Measurements from ENCODE around the gene PPP1R16B. TPM values are rescaled to one million over a fixed set of nuclear protein-coding genes. Genes with fewer than 3 reads are reported as not detected.
A peak's percentile ranks its signal among the peaks of the same experiment; 100 is the strongest.
"Not testable (repeated sequence)": the region's sequence is repeated elsewhere in the genome, so short reads cannot be mapped to it uniquely, and the experiment has no call there.

The PPP1R16B gene
- polyA plus RNA-seq, 4 donors, result 0.89 to 11.9 (median 3.7) TPM

GRCh38 chr20:38787870-38788269 lies 17.6 kb upstream of the PPP1R16B start:
- FAIRE-seq (no peak), DNase-seq (no peak)
- Histone ChIP-seq H3K9me3 (ENCODE audit: control insufficient read depth in 2 of 2, insufficient read depth in 1 of 2, low read depth in 1 of 2, low read length in 1 of 2) (no peaks in the 10 kb centered on the region), H3K36me3 (ENCODE audit: control insufficient read depth in 3 of 3, insufficient read depth in 2 of 3, low read depth in 1 of 3, low read length in 3 of 3) (no peaks in the 10 kb centered on the region), H3K27me3 (ENCODE audit: control insufficient read depth in 3 of 3, insufficient read depth in 3 of 3, low read length in 3 of 3) (no peaks in the 10 kb centered on the region), H3K27ac (ENCODE audit: low read depth in 1 of 3, low read length in 2 of 3) (no peak overlapping the region), H3K4me1 (ENCODE audit: control insufficient read depth in 3 of 3, insufficient read depth in 2 of 3, low read depth in 1 of 3, low read length in 2 of 3) (no peaks in the 10 kb centered on the region), H3K4me3 (ENCODE audit: low read depth in 1 of 3, low read length in 3 of 3) (no peak overlapping the region)
- WGBS, 3 donors, result 85 to 93% (median 93%) methylated on average over 7 of the region's 7 CpGs

DNA sequence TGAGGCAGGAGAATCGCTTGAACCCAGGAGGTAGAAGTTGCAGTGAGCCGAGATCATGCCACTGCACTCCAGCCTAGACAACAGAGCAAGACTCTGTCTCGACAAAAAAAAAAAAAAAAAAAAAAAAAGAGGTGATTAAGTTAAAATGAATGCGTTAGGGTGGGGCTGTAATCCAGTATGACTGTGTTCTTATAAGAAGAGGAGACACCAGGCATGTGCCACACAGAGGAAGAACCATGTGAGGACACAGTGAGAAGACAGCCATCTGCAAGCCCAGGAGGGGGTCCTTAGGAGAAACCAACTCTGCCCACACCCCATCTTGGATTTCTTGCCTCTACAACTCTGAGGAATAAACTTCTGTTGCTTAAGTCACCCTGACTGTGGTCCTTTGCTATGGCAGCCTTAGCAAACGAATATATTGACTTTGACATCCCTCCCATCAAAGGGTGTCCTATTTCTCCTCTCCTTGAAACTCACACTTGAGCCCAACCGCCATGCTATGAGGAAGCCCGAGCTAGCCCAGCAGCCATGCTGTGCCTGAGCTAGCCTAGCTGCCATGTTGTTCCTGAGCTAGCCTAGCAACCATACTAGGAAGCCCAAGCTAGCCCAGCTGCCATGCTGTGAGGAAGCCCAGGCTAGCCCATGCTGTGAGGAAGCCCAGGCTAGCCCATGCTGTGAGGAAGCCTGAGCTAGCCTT lies 15.8 kb upstream of the PPP1R16B start:
- 66 to 79% (median 79%) methylated on average over 6 to 7 of the region's 7 CpGs for WGBS, 3 donors
- no peaks in the 10 kb centered on the region for H3K9me3 ChIP-seq (ENCODE audit: control insufficient read depth in 2 of 2, insufficient read depth in 1 of 2, low read depth in 1 of 2, low read length in 1 of 2)
- no peak overlapping the region for H3K4me3 ChIP-seq (ENCODE audit: low read depth in 1 of 3, low read length in 3 of 3)
- FAIRE-seq, result no peak
- no peaks in the 10 kb centered on the region for H3K36me3 ChIP-seq (ENCODE audit: control insufficient read depth in 3 of 3, insufficient read depth in 2 of 3, low read depth in 1 of 3, low read length in 3 of 3)
- H3K27ac ChIP-seq (ENCODE audit: low read depth in 1 of 3, low read length in 2 of 3), result no peak overlapping the region
- no peaks in the 10 kb centered on the region for H3K27me3 ChIP-seq (ENCODE audit: control insufficient read depth in 3 of 3, insufficient read depth in 3 of 3, low read length in 3 of 3)
- DNase-seq, result no peak
- no peaks in the 10 kb centered on the region for H3K4me1 ChIP-seq (ENCODE audit: control insufficient read depth in 3 of 3, insufficient read depth in 2 of 3, low read depth in 1 of 3, low read length in 2 of 3)

DNA sequence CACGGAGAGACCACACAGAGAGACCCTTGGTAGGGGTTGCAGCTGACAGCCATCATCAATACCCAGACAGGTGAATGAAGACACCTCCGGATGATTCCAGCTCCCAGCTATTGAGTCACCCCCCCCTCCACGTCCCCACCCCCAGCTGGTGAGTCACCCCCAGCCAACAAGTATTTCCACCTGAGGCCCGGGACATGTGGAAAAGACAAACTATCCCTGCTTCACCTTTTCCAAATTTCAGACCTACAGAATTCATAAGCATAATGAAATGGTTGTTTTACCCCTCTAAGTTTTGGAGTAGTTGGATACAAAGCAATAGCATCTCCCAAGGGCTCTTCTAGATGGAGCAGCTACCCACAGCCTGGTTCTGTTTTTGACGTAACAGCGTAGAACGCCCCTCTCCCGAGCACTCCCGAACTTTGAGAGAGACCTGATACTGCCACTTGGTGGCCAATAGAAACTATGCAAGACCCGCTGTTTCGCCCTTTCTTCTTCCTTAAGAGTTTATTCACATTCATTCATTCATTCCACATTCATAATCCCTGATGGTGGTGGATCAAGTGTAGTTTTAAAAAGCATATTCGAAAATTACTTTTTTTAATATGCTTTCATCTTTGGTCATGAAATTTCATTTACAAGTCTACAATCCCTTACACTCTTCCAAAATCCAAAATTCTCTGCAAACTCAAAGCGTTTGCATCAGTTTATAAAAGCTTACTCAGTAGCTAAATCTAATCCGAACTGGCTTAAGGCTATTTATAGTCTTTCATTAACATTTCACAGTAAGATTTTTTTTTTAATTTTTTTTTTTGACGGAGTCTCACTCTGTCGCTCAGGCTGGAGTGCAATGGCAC lies 15.1 kb upstream of the PPP1R16B start:
- FAIRE-seq (no peak), DNase-seq (no peak)
- WGBS, 3 donors, result 44 to 51% (median 45%) methylated on average over 16 of the region's 16 CpGs
- H3K4me1 ChIP-seq (ENCODE audit: control insufficient read depth in 3 of 3, insufficient read depth in 2 of 3, low read depth in 1 of 3, low read length in 2 of 3), result no peaks in the 10 kb centered on the region
- no peak overlapping the region for H3K27ac ChIP-seq (ENCODE audit: low read depth in 1 of 3, low read length in 2 of 3)
- no peaks in the 10 kb centered on the region for H3K9me3 ChIP-seq (ENCODE audit: control insufficient read depth in 2 of 2, insufficient read depth in 1 of 2, low read depth in 1 of 2, low read length in 1 of 2)
- no peaks in the 10 kb centered on the region for H3K27me3 ChIP-seq (ENCODE audit: control insufficient read depth in 3 of 3, insufficient read depth in 3 of 3, low read length in 3 of 3)
- H3K4me3 ChIP-seq (ENCODE audit: low read depth in 1 of 3, low read length in 3 of 3), result no peak overlapping the region
- H3K36me3 ChIP-seq (ENCODE audit: control insufficient read depth in 3 of 3, insufficient read depth in 2 of 3, low read depth in 1 of 3, low read length in 3 of 3), result no peaks in the 10 kb centered on the region

- H3K27ac ChIP-seq (ENCODE audit: low read depth in 1 of 3, low read length in 2 of 3), result no peak overlapping the region
- H3K9me3 ChIP-seq (ENCODE audit: control insufficient read depth in 2 of 2, insufficient read depth in 1 of 2, low read depth in 1 of 2, low read length in 1 of 2), result no peaks in the 10 kb centered on the region
- DNase-seq (no peak), FAIRE-seq (no peak)
- no peaks in the 10 kb centered on the region for H3K36me3 ChIP-seq (ENCODE audit: control insufficient read depth in 3 of 3, insufficient read depth in 2 of 3, low read depth in 1 of 3, low read length in 3 of 3)
- H3K4me3 ChIP-seq (ENCODE audit: low read depth in 1 of 3, low read length in 3 of 3), result no peak overlapping the region
- no peaks in the 10 kb centered on the region for H3K4me1 ChIP-seq (ENCODE audit: control insufficient read depth in 3 of 3, insufficient read depth in 2 of 3, low read depth in 1 of 3, low read length in 2 of 3)
- H3K27me3 ChIP-seq (ENCODE audit: control insufficient read depth in 3 of 3, insufficient read depth in 3 of 3, low read length in 3 of 3), result no peaks in the 10 kb centered on the region
- 79 to 93% (median 87%) methylated on average over 3 of the region's 3 CpGs for WGBS, 3 donors
Observed at GRCh38 chr20:38791291-38791690, 14.2 kb upstream of the PPP1R16B start.

GRCh38 chr20:38791940-38792339 lies 13.6 kb upstream of the PPP1R16B start:
- H3K4me1 ChIP-seq (ENCODE audit: control insufficient read depth in 3 of 3, insufficient read depth in 2 of 3, low read depth in 1 of 3, low read length in 2 of 3), result no peaks in the 10 kb centered on the region
- no peak for FAIRE-seq
- H3K36me3 ChIP-seq (ENCODE audit: control insufficient read depth in 3 of 3, insufficient read depth in 2 of 3, low read depth in 1 of 3, low read length in 3 of 3), result no peaks in the 10 kb centered on the region
- DNase-seq, result no peak
- no peaks in the 10 kb centered on the region for H3K9me3 ChIP-seq (ENCODE audit: control insufficient read depth in 2 of 2, insufficient read depth in 1 of 2, low read depth in 1 of 2, low read length in 1 of 2)
- H3K27me3 ChIP-seq (ENCODE audit: control insufficient read depth in 3 of 3, insufficient read depth in 3 of 3, low read length in 3 of 3), result no peaks in the 10 kb centered on the region
- H3K4me3 ChIP-seq (ENCODE audit: low read depth in 1 of 3, low read length in 3 of 3), result no peak overlapping the region
- H3K27ac ChIP-seq (ENCODE audit: low read depth in 1 of 3, low read length in 2 of 3), result no peak overlapping the region
- 46 to 90% (median 56%) methylated on average over 1 of the region's 1 CpG for WGBS, 3 donors

DNA sequence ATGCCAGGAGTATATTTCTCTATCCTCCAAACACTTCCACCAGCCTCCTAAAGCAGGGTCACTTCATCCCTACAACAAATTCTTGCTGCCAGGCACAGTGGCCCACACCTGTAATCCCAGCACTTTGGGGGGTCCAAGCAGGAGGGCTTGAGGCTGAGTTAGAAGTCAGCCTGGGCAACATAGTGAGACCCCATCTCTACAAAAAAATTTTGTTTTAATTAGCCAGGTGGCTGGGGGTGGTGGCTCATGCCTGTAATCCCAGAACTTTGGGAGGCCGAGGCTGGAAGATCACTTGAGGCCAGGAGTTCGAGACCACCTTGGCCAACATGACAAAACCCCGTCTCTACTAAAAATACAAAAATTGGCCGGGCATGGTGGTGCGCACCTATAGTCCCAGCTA lies 11.4 kb upstream of the PPP1R16B start:
- not testable (repeated sequence) for H3K27me3 ChIP-seq (ENCODE audit: control insufficient read depth in 3 of 3, insufficient read depth in 3 of 3, low read length in 3 of 3); H3K4me1 ChIP-seq (ENCODE audit: control insufficient read depth in 3 of 3, insufficient read depth in 2 of 3, low read depth in 1 of 3, low read length in 2 of 3); DNase-seq; H3K36me3 ChIP-seq (ENCODE audit: control insufficient read depth in 3 of 3, insufficient read depth in 2 of 3, low read depth in 1 of 3, low read length in 3 of 3); FAIRE-seq; H3K27ac ChIP-seq (ENCODE audit: low read depth in 1 of 3, low read length in 2 of 3); H3K9me3 ChIP-seq (ENCODE audit: control insufficient read depth in 2 of 2, insufficient read depth in 1 of 2, low read depth in 1 of 2, low read length in 1 of 2); H3K4me3 ChIP-seq (ENCODE audit: low read depth in 1 of 3, low read length in 3 of 3)
- WGBS, 3 donors, result 90 to 96% (median 92%) methylated on average over 5 of the region's 5 CpGs

GRCh38 chr20:38798266-38798665 lies 7.2 kb upstream of the PPP1R16B start:
- Histone ChIP-seq H3K27ac (ENCODE audit: low read depth in 1 of 3, low read length in 2 of 3) (no peak overlapping the region), H3K27me3 (ENCODE audit: control insufficient read depth in 3 of 3, insufficient read depth in 3 of 3, low read length in 3 of 3) (no peaks in the 10 kb centered on the region), H3K4me1 (ENCODE audit: control insufficient read depth in 3 of 3, insufficient read depth in 2 of 3, low read depth in 1 of 3, low read length in 2 of 3) (no peaks in the 10 kb centered on the region), H3K36me3 (ENCODE audit: control insufficient read depth in 3 of 3, insufficient read depth in 2 of 3, low read depth in 1 of 3, low read length in 3 of 3) (no peaks in the 10 kb centered on the region), H3K9me3 (ENCODE audit: control insufficient read depth in 2 of 2, insufficient read depth in 1 of 2, low read depth in 1 of 2, low read length in 1 of 2) (peaks cover 0 to 4% of the 10 kb centered on the region in 2 donors), H3K4me3 (ENCODE audit: low read depth in 1 of 3, low read length in 3 of 3) (no peak overlapping the region)
- no peak for FAIRE-seq
- WGBS, 3 donors, result 76 to 84% (median 82%) methylated on average over 3 of the region's 3 CpGs
- no peak for DNase-seq

DNA sequence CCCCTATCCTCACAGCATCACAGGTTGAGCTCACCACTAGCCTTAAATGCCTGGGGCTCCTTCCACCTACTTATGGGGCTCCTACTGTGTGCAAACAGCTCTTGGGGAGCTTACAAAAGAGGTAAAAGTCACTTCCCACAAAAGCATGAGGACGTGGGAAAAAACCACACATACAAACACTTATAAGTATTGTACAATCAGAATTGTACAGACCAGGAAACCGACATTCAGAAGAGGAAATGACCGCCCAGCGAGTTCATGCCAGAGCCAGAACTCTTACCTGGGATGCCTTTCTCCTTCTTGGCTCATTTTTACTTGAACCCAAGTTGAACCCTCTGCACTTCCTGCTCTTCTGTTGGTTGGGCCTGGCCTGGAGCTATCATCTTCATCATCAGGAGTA lies 6.3 kb upstream of the PPP1R16B start:
- WGBS, 3 donors, result 56 to 63% (median 60%) methylated on average over 4 of the region's 4 CpGs
- DNase-seq (no peak), FAIRE-seq (no peak)
- Histone ChIP-seq H3K27ac (ENCODE audit: low read depth in 1 of 3, low read length in 2 of 3) (peak overlapping the region in 1 of 3 donors; percentile 73), H3K27me3 (ENCODE audit: control insufficient read depth in 3 of 3, insufficient read depth in 3 of 3, low read length in 3 of 3) (no peaks in the 10 kb centered on the region), H3K9me3 (ENCODE audit: control insufficient read depth in 2 of 2, insufficient read depth in 1 of 2, low read depth in 1 of 2, low read length in 1 of 2) (peaks cover 0 to 4% of the 10 kb centered on the region in 2 donors), H3K4me1 (ENCODE audit: control insufficient read depth in 3 of 3, insufficient read depth in 2 of 3, low read depth in 1 of 3, low read length in 2 of 3) (no peaks in the 10 kb centered on the region), H3K4me3 (ENCODE audit: low read depth in 1 of 3, low read length in 3 of 3) (no peak overlapping the region), H3K36me3 (ENCODE audit: control insufficient read depth in 3 of 3, insufficient read depth in 2 of 3, low read depth in 1 of 3, low read length in 3 of 3) (no peaks in the 10 kb centered on the region)

Measured in small intestine (tissue), 7 donors.